BJ (cell line): ENCODE data around the gene CCIN. TPM values are rescaled to one million over a fixed set of nuclear protein-coding genes. Genes with fewer than 3 reads are reported as not detected.

Source experiments
- CTCF ChIA-PET: fragments of 350-600 bp; formaldehyde crosslinking; extraction: SDS; loops from one replicate; lab custom pipeline; 2021; ENCODE audit warnings: antibody characterized with exemption, inconsistent platforms; lab: Yijun Ruan, JAX
- POLR2A ChIA-PET: fragments of 300-600 bp; sonication (Branson Sonifier 250); formaldehyde crosslinking; extraction: SDS; loops from one replicate; lab custom pipeline; 2021; ENCODE audit warnings: antibody characterized with exemption; lab: Charles Lee
- DNase-seq: peaks from one replicate; pipeline ENCODE4 v3.0.0-alpha.2; 2011; ENCODE audit warnings: low read depth
- H3K27me3 ChIP-seq: 2 replicates; pipeline ENCODE4 v1.6.0; 2011; ENCODE audit warnings: low read length; ENCODE audit not compliant: control insufficient read depth, insufficient read depth
- H3K36me3 ChIP-seq: 2 replicates; pipeline ENCODE4 v1.5.1; 2011; ENCODE audit warnings: low read length; ENCODE audit not compliant: control insufficient read depth, insufficient read depth
- H3K4me3 ChIP-seq: 2 replicates; pipeline ENCODE4 v1.5.1; 2011; ENCODE audit warnings: low read depth, mild to moderate bottlenecking, control low read depth, low read length
- CTCF ChIP-seq: IDR thresholded peaks from 2 replicates; pipeline ENCODE4 v1.5.1; 2011; ENCODE audit warnings: low read depth, mild to moderate bottlenecking, control low read depth, inconsistent platforms, low read length, moderate library complexity; ENCODE audit not compliant: insufficient read depth
- polyA minus RNA-seq: library from RNA; depleted of rRNA, polyadenylated mRNA; stranded (reverse); fragments of >200 nt; gene quantifications from 2 replicates; pipeline ENCODE4 v1.2.3, GENCODE V29; 2011; rRNA and poly(A)+ RNA removed
- polyA plus RNA-seq: library from polyadenylated mRNA; depleted of rRNA; stranded (reverse); fragments of >200 nt; gene quantifications from 2 replicates; pipeline ENCODE4 v1.2.3, GENCODE V29; 2011; rRNA removed

CCIN gene
- polyA plus RNA-seq (0.51 and 1.7 TPM in 2 replicates), polyA minus RNA-seq (0.38 and 0.77 TPM in 2 replicates)

- Histone ChIP-seq H3K36me3 (no peaks in the 10 kb centered on the region; the same call in 1 of the 2 replicates), H3K27me3 (no peaks in the 10 kb centered on the region), H3K4me3 (no peak within 1 kb of the TSS)
- TF ChIP-seq CTCF = no peak
- ChIA-PET POLR2A (no interaction called here), CTCF (interaction anchor here (4.5 to 7.4 kb wide), 2 partner anchors 21 to 67 kb away, joined by 32 to 43 read pairs; partner anchors contain the start of gene CLTA)
- DNase-seq = no peak
Measured at GRCh38 chr9:36169166-36169565, at the start of gene CCIN. CCIN (plus strand) TSS chr9:36169388; CDS start chr9:36169503, 115 bp downstream.

GRCh38 chr9:36119476-36119875 is 49.7 kb upstream of the CCIN start:
- Histone ChIP-seq H3K4me3 (no peak overlapping the region), H3K36me3 (peaks cover 21% of the 10 kb centered on the region), H3K27me3 (no peaks in the 10 kb centered on the region)
- CTCF ChIA-PET = interaction anchor here (0.6 to 1.1 kb wide), 3 partner anchors 31 to 111 kb away, joined by 3 read pairs; no protein-coding TSS in a partner anchor
- DNase-seq = no peak
- no peak for TF ChIP-seq CTCF
- POLR2A ChIA-PET = no interaction called here

DNA sequence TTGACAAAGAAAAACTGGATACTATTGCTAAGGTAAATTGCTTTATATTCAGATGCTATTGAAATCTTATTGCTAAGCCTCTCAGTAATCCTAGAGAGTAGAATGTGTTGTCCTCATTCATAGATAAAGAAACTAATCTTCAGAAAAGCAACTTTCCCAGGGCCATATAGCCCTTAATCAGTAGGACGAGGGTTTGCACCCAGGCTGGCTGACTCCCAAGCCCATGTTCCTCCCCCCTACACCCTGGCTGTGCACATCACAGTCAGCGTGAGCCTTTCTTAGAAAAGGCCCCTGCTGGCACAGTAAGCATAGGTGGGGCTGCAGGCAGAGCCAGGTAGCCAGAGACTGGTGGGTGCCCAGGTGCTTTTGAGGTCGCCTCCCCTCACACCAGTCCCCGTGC is 48.5 kb upstream of the CCIN start:
- DNase-seq = no peak
- Histone ChIP-seq H3K27me3 (no peaks in the 10 kb centered on the region), H3K36me3 (peaks cover 26% of the 10 kb centered on the region), H3K4me3 (no peak overlapping the region)
- ChIA-PET CTCF (no interaction called here), POLR2A (no interaction called here)
- no peak for TF ChIP-seq CTCF

DNA sequence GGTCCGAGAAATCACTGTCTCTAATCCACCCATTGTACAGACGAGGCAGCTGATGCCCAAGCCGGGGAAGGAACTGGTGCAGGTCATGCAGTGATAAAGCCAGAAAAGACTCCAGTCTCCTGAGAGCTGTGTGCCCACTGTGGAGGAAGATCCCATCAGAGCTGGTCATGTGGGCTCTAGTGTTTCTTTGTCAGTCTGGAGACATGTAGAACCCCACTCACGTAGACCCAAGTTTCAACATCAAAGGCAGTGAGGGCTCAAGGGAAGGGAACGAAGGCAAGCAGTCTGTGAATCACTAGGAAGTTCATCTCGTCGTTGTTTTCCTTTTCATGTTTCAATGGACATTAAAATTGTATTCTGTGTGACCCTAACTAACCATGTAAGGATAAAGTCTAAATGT is 47.2 kb upstream of the CCIN start:
- DNase-seq = no peak
- CTCF ChIA-PET = interaction anchor here (1.4 kb wide), 1 partner anchor 45 kb away, joined by 4 read pairs; no protein-coding TSS in a partner anchor
- Histone ChIP-seq H3K36me3 (peaks cover 26% of the 10 kb centered on the region), H3K4me3 (no peak overlapping the region), H3K27me3 (no peaks in the 10 kb centered on the region)
- POLR2A ChIA-PET = no interaction called here
- no peak for TF ChIP-seq CTCF

DNA sequence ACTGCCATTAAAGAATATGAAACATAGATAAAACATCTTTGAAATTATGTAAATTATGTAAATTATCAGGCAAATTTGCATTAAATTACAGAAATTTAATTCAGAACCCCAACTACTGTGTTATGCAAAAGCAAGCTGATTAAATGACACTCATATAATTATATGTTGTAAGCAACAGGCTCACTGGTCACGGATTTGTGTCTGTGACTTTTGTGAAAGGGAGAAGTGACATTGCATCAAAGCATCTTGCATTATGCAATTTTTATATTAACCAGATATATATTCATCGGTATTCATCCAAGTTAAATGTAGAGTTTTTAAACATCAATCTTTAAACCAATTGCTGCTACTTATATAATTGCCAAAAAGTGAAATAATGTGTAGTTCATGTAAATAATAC is 45.7 kb upstream of the CCIN start:
- no peak overlapping the region for H3K4me3 ChIP-seq
- no peak for TF ChIP-seq CTCF
- no peaks in the 10 kb centered on the region for H3K27me3 ChIP-seq
- peaks cover 24% of the 10 kb centered on the region for H3K36me3 ChIP-seq
- ChIA-PET POLR2A (interaction anchor here (0.6 kb wide), 1 partner anchor 71 kb away, joined by 4 read pairs; no protein-coding TSS in a partner anchor), CTCF (interaction anchor here (0.6 to 1.0 kb wide), 3 partner anchors 11 to 217 kb away, joined by 3 to 4 read pairs (median 3); partner anchors contain the start of gene HRCT1)
- DNase-seq = no peak
